Prostate gland (tissue), 2 donors: Measurements from ENCODE around the gene NAA38. TPM values are rescaled to one million over a fixed set of nuclear protein-coding genes. Genes with fewer than 3 reads are reported as not detected.

Experiments used
- DNase-seq: peaks from one replicate; pipeline ENCODE4 v3.0.0-alpha.2; 2019; ENCODE audit warnings: low spot score
- H3K27ac ChIP-seq, 2 donors: fragments of 200-600 bp; sonication (generic); 2 replicates each; pipeline ENCODE4 v1.5.1; 2017 to 2019
- H3K27me3 ChIP-seq: fragments of 200-600 bp; sonication (generic); replicated peaks from 2 replicates; pipeline ENCODE4 v1.5.1; 2019; ENCODE audit not compliant: insufficient read depth
- H3K36me3 ChIP-seq, 2 donors: fragments of 200-600 bp; sonication (generic); 1 replicate in 1 of 2; 2 replicates in 1 of 2; pipeline versions ENCODE4 v1.5.1 to v1.8.1; 2017 to 2019
- H3K4me1 ChIP-seq: fragments of 200-600 bp; sonication (generic); replicated peaks from 2 replicates; pipeline ENCODE4 v1.5.1; 2019
- H3K4me3 ChIP-seq, 2 donors: fragments of 200-600 bp; sonication (generic); 2 replicates each; pipeline ENCODE4 v1.5.1; 2017 to 2019
- H3K9me3 ChIP-seq: fragments of 200-600 bp; sonication (generic); 2 replicates; pipeline ENCODE4 v1.5.1; 2017
- CTCF ChIP-seq, 4 experiments: fragments of 200-600 bp in 2 of 4; fragments of 450-650 bp in 2 of 4; sonication (generic) in 2 of 4; IDR thresholded peaks; 1 replicate in 3 of 4; 2 replicates in 1 of 4; pipeline ENCODE4 v1.5.1; 2016 to 2019; ENCODE audit warnings: antibody characterized with exemption in 4 of 4, mild to moderate bottlenecking in 2 of 4, moderate library complexity in 2 of 4
- POLR2A ChIP-seq: fragments of 450-650 bp; IDR thresholded peaks from one replicate; pipeline ENCODE4 v1.6.1; 2016; ENCODE audit warnings: antibody characterized with exemption, mild to moderate bottlenecking
- POLR2AphosphoS5 ChIP-seq: sonication (generic); formaldehyde crosslinking; IDR thresholded peaks from one replicate; pipeline ENCODE4 v1.6.1; 2017; ENCODE audit warnings: antibody characterized with exemption
- WGBS: methylation state at CpG from one replicate; pipeline ENCODE4 v1.1.5; 2018; 5-methylcytosine and 5-hydroxymethylcytosine counted together
- intact Hi-C: fragments of 100-400 bp; cut with DNase I; formaldehyde crosslinking; loops from one replicate; pipeline ENCODE4 v1.14.2; 2022
- total RNA-seq, 2 donors: library from RNA; depleted of rRNA; stranded (reverse); fragments of >200 nt; gene quantifications; one replicate each; pipeline ENCODE4 v1.1.0, GENCODE V29; 2016

The NAA38 gene
- total RNA-seq, 2 donors from 2014 or later, result 74.6 to 163 TPM

GRCh38 chr17:7858522-7858810 is 1.1 kb upstream of the NAA38 start:
- WGBS, result 21% methylated on average over 20 of the region's 20 CpGs
- Histone ChIP-seq H3K27me3 (no peaks in the 10 kb centered on the region), H3K36me3 (peaks cover 0 to 3% of the 10 kb centered on the region in 2 donors), H3K4me3 (peak overlapping the region; percentile 49 to 54), H3K27ac (peak overlapping the region; percentile 80 to 92), H3K4me1 (peaks cover 16% of the 10 kb centered on the region), H3K9me3 (no peaks in the 10 kb centered on the region)
- TF ChIP-seq POLR2AphosphoS5, result no peak
- TF ChIP-seq POLR2A, result no peak
- TF ChIP-seq CTCF (IDR thresholded peaks at IDR 0.05), result peak in 3 of 4 experiments; percentile 13 to 58 (median 54)
- no peak for DNase-seq
- intact Hi-C loops, result no loop called here

- TF ChIP-seq CTCF (IDR thresholded peaks at IDR 0.05) (peak in 1 of 4 experiments; percentile 22), POLR2A (no peak), POLR2AphosphoS5 (peak; percentile 91)
- DNase-seq, result peak; percentile 93
- H3K4me3 ChIP-seq, result peak within 1 kb of the TSS; percentile 49 to 54
- H3K27me3 ChIP-seq, result no peaks in the 10 kb centered on the region
- intact Hi-C loops, result no loop called here
- peaks cover 12% of the 10 kb centered on the region for H3K4me1 ChIP-seq
- 3% methylated on average over 48 of the region's 48 CpGs for WGBS
- H3K27ac ChIP-seq, result peak within 1 kb of the TSS; percentile 80 to 92
- H3K36me3 ChIP-seq, result peaks cover 0 to 8% of the 10 kb centered on the region in 2 donors
- no peaks in the 10 kb centered on the region for H3K9me3 ChIP-seq
These were observed 558 bp upstream of the NAA38 start, which contains the start of gene CYB5D1 for GRCh38 chr17:7857713-7858521. Gene CYB5D1 (plus strand): TSS chr17:7858003. CDS start chr17:7858135, 132 bp downstream.

GRCh38 chr17:7856011-7856810 is 1.1 kb downstream of the NAA38 start:
- intact Hi-C loops, result no loop called here
- H3K36me3 ChIP-seq, result peaks cover 0 to 10% of the 10 kb centered on the region in 2 donors
- peak overlapping the region; percentile 49 to 54 for H3K4me3 ChIP-seq
- peak; percentile 53 for DNase-seq
- H3K9me3 ChIP-seq, result no peaks in the 10 kb centered on the region
- TF ChIP-seq POLR2AphosphoS5 (peak; percentile 33), POLR2A (no peak), CTCF (IDR thresholded peaks at IDR 0.05) (no peak)
- 8% methylated on average over 29 of the region's 29 CpGs for WGBS
- H3K4me1 ChIP-seq, result peaks cover 12% of the 10 kb centered on the region
- peak overlapping the region; percentile 80 to 92 for H3K27ac ChIP-seq
- H3K27me3 ChIP-seq, result no peaks in the 10 kb centered on the region

GRCh38 chr17:7855660-7856010 is 1.7 kb downstream of the NAA38 start:
- peaks cover 0 to 10% of the 10 kb centered on the region in 2 donors for H3K36me3 ChIP-seq
- 38% methylated on average over 15 of the region's 15 CpGs for WGBS
- no peaks in the 10 kb centered on the region for H3K9me3 ChIP-seq
- no peak for DNase-seq
- H3K4me1 ChIP-seq, result peaks cover 12% of the 10 kb centered on the region
- intact Hi-C loops, result no loop called here
- no peak for TF ChIP-seq POLR2A
- TF ChIP-seq POLR2AphosphoS5, result no peak
- TF ChIP-seq CTCF (IDR thresholded peaks at IDR 0.05), result no peak
- H3K27ac ChIP-seq, result peak overlapping the region; percentile 80 to 92
- no peaks in the 10 kb centered on the region for H3K27me3 ChIP-seq
- peak overlapping the region in 1 of 2 donors; percentile 54 for H3K4me3 ChIP-seq
